ENCODE measurements around the gene RNF32.

The RNF32 gene

DNA sequence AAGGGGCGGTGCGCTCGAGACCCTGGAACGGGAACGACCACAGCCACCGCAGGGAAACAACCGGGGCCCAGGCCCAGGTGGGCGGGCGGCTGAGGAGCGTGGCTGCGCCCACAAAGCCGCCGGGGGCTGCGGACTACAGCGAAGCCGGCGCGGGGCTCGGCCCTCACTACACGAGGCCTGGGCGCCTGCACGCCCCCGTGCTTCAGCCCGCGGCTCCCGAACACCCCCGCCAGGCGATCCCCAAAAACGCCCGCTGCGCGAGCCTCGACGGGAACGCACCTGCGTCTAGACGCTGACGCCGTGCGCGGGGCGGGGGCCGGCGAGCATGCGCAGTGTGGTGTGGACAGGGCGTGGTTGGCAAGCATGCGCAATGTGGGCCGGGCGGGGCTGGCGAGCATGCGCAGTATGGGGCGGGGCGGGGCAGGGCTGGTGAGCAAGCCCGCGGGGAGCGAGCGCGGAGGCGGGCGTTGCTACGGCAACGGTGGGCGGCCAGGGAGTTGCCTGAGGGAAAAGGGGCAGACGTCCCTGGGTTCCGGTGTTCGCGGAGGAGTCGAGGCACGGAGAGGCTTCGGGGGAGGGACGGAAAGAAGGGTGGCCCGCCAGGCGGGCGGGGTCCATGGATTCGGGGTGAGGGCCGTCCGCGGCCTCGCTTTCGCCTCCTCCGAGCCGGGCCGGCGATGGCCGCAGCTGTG lies at the start of gene RNF32:
Gene RNF32, plus strand, starts transcription at position 518 of the 692 bp plus-strand sequence. CDS start 3,104 bp downstream, outside the sequence.
- DNase-seq, result peak; percentile 73

DNA sequence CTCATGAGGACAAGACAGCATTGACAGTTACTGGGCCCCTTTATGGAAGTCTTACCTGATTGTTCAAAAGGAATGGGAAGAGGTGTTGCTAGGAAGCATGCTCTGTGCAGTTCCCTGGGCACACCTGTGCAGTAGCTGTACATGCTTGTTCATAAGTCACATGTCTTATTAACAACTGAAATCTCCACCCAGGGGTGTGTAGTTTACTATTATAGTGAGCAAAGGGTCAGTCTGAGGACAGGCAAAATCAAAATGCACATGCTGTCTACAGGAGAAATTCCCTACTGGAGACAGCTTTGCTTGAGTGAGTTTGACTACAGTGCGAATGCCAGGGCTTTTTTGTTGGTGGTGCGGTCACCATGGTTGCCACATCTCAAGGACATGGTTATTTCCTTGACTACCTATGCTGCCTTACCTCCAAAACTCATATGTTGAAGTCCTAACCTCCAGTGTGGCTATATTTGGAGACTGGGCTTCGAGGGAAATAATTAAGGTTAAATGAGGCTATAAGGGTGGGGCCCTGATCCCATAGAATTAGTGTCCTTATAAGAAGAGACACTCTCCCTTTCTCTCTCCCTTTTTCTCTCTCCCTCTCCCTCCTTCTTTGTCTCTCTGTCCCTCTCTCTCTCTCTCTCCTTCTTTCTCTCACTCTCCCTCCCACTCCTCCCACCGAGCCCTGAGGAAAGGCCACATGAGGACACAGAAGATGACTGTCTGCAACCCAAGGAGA lies 48.3 kb upstream of the RNF32 start:
- no peak for DNase-seq

DNA sequence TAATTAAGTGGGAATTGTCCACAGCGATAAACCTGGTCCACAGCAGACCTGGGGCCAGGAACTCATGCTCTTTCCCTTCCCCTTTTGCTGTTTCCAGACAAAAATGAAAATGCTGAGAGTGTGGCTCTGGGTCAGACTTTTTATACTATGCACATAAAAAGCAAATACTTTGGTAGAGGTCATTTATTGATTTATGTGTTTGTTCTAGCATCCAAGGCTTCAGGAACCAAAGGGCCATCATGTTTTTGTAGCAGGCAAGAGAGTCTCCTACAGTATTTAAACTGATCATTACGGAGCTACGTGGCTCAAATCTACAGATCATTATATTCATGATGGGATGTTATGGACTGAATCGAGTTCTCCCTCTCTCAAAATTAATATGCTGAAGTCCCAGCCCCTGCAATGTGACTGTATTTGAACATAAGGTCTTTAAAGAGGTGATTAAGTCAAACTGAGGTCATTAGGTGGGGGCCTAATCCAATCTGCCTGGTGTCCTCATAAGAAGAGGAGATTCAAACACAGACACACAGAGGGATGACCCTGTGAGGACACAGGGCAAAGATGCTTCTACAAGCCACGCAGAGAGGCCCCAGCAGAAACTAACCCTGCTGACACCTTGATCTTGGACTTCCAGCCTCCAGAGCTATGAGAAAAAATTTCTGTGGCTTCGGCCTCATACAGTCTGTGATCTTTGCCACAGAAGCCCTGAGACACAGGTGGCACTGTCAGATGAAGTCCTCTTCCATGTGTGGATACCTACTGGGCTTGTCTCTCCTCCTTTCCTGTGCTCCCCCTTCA lies 46.1 kb upstream of the RNF32 start:
- no peak for DNase-seq

DNA sequence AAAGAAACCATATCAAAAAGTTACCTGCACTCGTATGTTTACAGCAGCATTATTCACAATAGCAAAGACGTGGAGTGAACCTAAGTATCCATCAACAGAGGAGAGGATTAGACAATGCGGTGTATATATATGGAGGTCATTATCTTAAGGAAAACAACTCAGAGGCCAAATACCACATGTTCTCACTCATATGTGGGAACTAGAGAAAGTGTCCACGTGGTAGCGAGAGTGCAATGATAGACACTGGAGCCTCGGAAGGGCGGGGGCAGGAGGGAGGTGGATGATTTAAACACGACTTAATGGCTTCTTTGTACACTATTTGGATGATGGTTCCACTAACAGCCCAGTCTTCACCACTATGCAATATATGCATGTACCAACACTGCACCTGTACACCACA lies 40.1 kb upstream of the RNF32 start:
- DNase-seq, result no peak

DNA sequence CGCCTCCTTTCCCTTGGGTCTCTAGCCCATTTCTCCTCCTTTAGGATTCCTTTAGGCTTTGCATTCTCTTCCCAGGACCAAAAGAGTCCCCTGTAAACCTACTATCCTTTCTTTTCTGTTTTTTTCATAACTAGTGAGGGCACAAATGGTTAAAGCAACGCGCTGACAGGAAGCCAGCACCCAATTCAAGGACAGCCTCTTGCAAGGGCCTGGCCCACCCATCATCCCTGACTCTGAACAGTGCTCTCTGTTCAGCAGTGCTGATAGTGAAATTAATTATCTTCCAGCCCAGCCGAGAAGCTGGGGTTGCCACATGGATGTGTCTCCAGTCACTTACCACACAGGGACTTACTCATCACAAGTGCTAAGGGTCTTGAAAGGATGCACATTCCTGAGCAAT lies 38.3 kb upstream of the RNF32 start:
- DNase-seq, result no peak

DNA sequence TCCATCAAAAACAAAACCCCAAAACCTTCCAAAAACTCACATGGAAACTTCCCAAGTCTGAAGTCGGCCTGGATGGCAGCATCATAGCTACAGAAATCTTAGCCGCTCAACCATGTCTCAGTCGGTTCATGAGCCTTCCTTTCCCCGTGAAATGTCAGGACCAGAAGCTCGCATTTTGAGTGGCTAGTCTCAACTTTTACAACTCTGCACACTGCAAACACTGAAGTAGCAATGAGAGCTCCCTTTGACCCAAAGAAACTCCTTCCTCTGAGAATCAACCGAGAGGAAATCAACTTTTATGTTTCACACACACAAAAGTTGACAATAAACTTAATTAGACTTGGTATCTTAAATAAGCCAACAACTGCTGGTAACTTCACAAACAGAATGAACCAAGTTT lies 37.6 kb upstream of the RNF32 start:
- DNase-seq, result no peak

DNA sequence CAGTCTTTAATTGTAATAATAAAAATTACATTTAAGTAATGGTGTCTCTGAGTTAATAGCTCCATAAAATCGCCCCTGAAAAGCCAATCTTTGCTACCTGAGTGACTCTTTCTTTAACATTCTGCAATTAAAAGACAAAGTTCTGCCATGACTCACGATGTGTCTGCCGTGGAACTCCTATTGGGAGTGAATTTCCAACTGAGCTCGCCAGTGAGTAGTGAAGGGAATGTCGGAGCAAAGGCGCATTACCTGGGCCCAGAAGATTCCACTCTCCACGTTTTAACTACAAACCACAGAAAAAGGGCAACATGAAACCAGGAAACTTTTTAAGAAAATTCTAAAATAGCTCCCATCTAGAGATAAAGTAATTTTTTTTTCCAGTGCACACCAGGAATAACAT lies 36.9 kb upstream of the RNF32 start:
- DNase-seq, result no peak

DNA sequence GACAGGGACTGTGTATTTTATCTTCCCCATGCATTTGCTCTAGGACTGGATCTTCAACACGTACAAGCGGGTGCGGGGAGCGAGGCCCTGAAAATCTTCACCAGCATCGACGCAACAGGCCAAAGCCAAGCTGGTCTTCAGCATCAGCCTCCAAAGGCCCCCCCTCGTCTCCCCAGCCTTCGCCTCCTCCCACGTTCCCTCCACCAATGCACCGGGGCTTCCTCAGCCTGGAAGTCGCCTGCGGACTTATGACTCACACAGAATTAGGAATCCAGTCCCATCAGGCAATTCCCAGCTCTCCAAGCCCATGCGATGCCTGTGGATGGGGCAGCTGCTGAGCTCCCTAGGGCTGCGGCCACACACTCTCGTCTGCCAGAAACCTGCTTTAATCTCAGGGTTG lies 36.3 kb upstream of the RNF32 start:
- no peak for DNase-seq

DNA sequence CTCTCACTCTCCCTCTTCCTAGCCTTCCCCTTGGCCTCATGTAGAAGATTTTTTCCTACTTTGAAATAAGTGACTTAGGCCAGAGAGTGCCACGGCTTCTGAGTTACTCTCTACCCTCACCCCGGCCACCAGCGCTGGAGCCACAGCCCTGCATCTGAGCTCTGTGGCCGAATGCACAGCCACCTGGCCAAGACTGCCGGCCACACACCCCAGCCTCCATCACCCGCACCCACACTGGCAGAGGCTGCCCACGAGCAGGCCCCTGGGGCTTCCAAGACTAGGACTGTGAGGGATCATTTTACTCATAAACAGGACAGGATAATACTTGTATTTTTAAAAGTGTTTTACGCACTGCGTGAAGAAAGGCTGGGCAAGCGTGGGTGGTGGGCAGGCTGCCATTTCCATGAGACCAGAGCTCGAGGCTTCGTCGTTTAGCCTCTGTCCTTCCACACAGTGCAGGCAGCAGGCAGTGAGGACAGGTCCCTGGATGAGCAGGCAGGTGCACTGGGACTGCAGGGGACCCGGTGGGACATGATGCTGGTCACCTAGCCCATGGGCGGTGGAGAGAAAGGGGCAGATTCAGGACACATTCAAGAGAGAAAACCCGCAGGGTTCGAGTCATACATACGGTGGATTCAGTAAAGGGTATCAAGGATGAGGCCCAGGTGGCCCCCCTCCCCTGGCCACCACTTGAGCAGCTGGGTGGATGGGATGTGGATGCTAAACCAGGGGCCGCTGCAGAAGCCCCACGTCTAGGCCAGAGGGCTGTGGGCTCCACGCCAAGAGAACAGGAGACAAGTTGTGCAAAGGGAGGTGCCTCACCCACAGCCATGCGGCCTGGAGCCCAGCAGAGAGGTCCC lies 35.5 kb upstream of the RNF32 start:
- no peak for DNase-seq

DNA sequence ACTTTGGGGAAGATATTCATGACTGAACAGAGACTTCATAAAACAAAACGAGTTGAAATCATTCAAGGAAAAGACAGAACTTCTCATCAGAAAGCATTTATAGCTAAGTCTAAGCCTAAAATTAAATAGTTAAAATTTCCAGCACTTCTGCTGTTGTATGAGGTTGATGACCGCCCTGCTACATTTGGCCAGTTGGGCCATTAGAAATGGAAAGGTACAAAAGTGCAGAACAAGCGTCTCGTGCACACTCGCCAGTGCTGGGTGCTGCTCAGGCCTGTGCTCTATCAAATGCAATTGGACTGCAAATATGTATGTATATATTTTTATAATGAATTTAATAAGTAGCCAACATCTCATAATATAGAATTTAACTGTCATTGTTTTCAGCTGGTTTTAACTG lies 34.4 kb upstream of the RNF32 start:
- DNase-seq, result no peak

DNA sequence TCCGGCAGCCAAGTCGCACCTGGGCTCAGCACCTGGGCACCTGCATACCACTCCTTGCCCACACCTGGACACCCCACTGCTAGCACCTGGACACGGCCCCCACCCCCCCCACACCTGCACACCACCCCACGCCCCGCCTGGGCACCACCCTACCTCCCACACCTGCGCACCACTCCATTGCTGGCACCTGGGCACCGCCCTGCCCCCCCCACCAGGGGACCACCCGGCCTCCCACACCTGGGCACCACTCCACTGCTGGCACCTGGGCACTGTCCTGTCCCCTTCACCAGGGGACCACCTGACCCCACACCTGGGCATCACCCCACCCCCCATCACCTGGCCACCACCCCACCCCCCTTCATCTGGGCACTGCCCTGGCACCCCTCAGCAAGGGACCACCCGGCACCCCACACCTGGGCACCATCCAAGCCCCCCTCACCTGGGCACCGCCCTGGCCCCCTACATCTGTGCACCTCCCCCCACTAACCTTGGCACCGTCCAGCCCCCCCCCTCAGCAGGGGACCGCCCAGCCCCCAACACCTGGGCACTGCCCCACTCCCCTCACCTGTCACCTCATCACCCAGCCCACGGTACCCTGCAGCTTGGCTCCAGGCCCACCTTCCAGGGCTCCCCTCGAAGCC lies 33.8 kb upstream of the RNF32 start:
- DNase-seq, result no peak

DNA sequence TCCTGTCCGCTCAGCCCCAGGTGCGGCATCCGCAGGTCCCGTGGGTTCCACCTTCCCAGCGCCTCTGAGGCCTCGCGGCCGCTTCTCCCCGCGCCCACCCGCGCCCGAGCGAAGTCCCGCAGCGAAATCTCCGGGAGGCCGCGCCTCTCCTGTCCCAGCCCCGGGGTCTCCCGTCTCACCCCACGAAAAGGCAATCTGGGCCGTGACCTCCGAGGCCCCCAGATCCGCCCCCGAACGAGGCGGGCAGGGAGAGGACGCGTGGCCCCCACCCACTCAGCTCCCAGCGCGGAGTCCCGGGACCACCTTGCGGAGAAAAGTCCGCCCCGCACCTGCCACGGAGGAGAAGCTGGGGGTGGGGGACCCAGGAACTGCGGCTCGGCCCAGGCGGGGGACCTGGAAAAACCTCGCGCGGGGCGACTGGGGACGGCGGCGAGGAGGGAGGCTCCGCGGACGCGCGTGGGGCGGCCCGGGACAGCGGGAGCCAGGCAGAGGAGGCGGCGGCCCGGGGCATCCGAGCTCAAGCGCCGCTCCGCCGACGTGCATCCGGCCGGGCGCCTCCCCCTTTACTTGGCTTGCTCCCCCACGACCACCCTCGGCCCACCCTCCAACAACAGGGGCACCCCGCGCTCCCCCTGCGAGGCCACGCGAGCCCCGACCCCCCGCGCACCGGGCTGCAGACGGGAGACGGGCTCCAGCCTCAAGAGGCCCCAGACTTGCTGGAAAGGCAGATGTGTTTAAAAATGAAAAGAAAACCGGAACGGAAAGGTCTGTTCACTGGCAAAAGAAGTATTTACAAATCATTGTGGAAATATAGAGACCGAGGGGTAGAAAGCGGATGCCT lies 33.0 kb upstream of the RNF32 start:
- DNase-seq, result no peak

DNA sequence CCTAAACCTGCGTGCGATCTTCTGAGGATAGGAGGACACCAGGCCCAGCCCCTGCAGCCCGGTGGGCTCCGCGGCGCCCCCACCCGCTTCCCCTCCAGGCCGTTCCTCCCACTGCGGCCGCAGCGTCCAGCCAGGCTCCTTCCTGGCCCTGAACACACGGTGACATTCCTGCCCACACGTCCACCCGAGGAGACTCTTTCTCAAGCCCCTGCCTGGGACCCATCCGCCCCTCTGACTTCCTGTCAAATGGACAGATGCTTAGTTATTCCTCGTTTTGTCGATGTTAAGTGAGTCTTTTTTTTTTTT lies 32.4 kb upstream of the RNF32 start:
- no peak for DNase-seq

DNA sequence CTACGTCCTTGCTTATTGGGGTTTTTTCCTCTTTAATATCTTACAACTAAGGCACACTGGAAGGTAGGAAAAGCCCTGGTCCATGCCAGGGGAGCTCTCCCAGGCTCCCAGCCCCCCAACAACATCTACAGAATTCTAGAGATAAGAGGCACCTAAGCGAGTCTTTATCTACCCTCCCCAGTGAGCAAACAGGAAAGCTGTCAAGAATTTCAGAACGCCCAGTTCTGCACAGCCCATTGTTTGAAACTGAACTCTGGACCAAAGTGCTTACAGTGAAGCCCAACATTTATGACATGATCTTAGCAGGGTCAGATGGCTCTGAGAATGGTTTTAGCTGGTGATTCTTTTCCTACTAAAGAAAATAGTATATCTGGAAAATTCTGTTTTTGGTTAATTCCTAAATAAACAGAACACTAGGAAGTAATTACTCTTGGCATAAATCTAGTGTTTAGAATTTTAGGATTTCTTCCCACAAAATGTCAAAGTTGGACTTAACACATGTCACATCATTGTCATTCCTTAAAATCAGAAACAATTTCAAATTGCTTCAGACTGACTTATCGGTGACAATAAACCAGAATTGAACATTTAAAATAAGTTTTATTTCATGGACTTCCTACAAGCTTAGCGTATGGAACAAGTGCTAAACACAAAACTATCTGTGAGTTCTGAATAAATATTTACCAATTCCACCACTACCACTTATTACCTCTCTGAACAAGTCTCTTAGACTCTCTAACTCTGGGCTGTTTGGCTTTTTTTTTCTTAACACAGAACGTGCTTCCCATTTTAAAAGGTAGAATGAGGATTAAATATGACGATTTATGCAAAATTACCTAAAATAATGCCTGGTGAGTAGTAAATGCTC lies 31.3 kb upstream of the RNF32 start:
- no peak for DNase-seq

DNA sequence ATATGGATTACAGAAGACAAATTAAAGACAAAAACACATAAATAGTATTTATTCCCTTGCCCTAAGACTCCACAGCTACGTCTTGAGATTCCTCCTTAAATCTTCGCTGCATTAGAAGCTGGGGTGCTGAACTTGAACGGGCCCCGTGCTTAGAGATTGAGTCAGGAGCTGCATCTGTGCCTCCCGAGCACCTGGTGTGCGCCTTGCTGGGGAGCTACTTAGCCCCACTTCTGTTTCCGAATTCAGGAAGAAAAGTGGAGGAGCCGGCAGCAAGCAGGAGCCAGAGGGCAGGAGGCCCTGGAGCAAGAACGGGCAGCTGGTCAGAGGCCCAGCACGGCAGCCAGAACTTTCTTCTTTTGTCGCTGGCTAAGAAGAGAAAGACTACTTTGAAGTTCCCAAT lies 30.4 kb upstream of the RNF32 start:
- DNase-seq, result no peak

DNA sequence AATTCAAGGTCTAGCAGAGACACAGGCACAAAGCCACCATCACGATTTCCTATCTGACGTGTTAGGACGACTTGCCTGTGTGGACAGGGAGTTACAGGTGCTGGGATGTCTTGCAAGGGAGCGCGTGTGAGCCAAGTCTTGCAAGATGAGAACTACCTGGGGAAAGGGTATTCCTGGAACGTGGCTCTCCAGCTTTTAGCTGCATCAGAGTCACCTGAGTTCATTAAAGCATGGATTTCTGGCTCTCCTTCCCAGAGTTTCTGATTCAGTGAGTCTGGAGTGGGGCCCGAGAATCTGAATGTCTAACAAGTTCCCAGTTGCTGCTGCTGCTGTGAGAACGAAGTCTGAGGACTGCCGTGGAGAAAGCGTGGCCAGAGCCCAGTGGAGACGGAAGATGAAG lies 30.0 kb upstream of the RNF32 start:
- DNase-seq, result no peak

DNA sequence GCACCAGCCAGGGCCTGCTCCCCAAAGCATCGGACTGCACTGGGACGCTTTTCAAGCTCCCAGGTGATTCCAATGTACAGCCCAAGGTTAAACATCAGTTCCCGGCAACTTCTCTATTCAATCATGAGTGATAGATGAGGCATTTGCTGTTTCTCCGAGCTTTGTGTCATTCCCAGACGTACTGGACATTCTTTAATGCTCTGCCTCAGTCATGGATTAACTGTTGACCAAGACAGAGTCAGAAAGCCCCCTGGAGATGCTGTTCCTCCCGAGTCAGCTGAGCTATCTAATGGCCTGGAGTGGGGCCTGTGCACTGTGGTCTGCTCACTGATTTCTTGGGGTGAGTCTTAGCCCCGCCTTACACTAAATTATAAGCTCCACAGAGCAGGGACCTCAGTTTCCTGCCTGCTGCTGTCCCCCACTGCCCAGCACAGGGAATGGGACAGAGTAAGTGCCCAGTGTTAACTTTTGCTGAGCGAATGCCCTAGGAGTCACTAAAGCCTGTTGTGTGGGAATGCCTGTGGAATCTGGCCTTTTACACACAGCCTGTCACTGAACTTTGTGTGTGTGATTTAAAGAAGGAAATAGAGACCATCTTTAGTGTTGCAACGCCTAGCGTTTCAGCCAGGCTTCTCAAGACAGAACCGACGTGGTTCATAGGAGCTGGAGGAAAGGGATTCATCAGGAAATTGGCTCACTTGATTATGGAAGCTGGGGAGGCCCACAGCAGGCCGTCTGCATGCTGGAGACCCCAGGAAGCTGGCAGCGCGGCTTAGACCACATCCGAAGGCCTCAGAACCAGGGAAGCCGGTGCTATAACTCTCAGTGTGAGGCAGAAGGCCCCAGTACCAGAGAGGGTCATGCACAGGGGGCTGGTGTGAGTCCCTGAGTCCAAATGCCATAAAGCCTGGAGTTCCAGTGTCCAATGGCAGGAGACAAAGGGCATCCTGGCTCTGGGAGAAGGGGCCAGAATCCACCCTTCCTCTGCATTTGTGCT lies 29.3 kb upstream of the RNF32 start:
- DNase-seq, result no peak

DNA sequence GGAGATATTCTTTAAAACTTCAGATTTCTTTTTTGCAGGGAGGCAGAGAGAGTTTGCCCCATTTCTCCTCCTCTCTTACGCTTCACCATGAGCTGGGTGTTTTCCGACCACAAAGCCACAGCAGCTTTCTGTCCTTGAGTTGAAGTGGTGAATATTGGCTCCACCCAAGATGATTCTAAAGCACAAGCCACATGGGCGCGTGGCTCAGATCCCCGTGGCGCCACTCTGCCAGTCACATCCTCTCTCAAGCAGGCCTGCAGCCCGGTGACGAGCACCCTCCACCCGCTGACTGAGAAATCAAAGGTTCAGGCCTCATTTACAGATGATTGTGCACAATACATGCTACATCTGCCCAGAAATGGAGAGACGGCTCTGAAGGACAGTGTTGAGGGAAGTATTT lies 27.6 kb upstream of the RNF32 start:
- DNase-seq, result no peak

Measured in SHP77 treated with DMSO at 0.1 percent for 48 hours (cell line).